Measurements from ENCODE around the gene COL20A1. TPM values are rescaled to one million over a fixed set of nuclear protein-coding genes. Genes with fewer than 3 reads are reported as not detected.

Gene COL20A1
- total and polyA plus RNA-seq, 2 of the 13 experiments (the other 11 are each of a cell fraction or from before 2014, with no cell fraction given) = not detected

GRCh38 chr20:63351326-63351700 is 58.3 kb downstream of the COL20A1 start (continued):
- TF ChIP-seq, protein P1, sequence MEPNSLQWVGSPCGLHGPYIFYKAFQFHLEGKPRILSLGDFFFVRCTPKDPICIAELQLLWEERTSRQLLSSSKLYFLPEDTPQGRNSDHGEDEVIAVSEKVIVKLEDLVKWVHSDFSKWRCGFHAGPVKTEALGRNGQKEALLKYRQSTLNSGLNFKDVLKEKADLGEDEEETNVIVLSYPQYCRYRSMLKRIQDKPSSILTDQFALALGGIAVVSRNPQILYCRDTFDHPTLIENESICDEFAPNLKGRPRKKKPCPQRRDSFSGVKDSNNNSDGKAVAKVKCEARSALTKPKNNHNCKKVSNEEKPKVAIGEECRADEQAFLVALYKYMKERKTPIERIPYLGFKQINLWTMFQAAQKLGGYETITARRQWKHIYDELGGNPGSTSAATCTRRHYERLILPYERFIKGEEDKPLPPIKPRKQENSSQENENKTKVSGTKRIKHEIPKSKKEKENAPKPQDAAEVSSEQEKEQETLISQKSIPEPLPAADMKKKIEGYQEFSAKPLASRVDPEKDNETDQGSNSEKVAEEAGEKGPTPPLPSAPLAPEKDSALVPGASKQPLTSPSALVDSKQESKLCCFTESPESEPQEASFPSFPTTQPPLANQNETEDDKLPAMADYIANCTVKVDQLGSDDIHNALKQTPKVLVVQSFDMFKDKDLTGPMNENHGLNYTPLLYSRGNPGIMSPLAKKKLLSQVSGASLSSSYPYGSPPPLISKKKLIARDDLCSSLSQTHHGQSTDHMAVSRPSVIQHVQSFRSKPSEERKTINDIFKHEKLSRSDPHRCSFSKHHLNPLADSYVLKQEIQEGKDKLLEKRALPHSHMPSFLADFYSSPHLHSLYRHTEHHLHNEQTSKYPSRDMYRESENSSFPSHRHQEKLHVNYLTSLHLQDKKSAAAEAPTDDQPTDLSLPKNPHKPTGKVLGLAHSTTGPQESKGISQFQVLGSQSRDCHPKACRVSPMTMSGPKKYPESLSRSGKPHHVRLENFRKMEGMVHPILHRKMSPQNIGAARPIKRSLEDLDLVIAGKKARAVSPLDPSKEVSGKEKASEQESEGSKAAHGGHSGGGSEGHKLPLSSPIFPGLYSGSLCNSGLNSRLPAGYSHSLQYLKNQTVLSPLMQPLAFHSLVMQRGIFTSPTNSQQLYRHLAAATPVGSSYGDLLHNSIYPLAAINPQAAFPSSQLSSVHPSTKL (CRISPR knock-in tag; IDR thresholded peaks at IDR 0.05) = no peak
- no peak for TF ChIP-seq ATF1 (CRISPR knock-in tag; IDR thresholded peaks at IDR 0.05)
- TF ChIP-seq NPAS2 (CRISPR knock-in tag; IDR thresholded peaks at IDR 0.05; ENCODE audit: borderline replicate concordance) = no peak
- no peak for TF ChIP-seq ZNF329 (CRISPR knock-in tag; IDR thresholded peaks at IDR 0.05; ENCODE audit: low read depth)
- TF ChIP-seq ZNF7 (CRISPR knock-in tag; IDR thresholded peaks at IDR 0.05) = no peak
- TF ChIP-seq TSC22D2 (CRISPR knock-in tag; IDR thresholded peaks at IDR 0.05; ENCODE audit: borderline replicate concordance) = no peak
- no peak for TF ChIP-seq NR3C1 (CRISPR knock-in tag; IDR thresholded peaks at IDR 0.05)
- no peak for TF ChIP-seq HMG20A (CRISPR knock-in tag; IDR thresholded peaks at IDR 0.05; ENCODE audit: borderline replicate concordance)
- no peak for TF ChIP-seq GATAD2A (CRISPR knock-in tag; IDR thresholded peaks at IDR 0.05)

DNA sequence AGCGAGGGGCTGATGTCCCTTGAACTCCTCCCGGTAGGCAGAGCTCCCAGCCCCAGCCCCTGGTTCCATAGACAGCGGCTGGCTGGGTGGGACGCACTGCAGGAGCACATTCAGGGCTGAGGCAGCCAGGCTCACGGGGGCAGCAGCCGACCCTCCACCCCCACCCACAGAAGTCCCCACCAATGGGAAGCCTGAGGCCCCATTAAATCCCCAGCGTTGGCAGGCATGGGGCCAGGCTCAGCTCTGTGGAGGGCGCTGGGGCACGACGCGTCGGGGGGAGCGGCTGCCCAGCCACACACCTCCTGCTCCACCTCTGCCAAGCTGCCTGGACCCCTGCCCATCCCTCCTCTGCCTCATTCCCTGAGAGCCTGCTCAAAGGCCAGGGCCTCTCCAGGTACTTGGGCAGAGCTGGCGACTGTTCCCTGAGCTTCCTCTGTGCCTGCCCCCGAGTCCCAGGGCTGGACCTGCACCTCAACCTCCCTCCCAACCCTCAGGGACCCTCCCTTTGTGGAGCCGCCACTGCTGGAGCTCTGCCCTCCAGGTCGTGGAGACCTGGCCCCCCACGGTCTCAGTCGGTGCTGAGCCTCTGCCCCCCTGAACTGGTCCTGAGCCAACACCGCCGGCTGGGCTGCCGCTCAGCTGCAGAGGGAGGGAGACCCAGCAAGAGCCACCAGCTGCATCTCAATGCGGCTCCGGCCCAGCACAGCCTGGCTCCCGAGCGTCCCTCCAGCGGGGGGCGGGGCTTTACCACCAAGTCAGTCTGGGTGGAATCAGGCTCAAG is 59.0 kb downstream of the COL20A1 start:
- Histone ChIP-seq H3K79me2 (ENCODE audit: insufficient read depth, low read length) (no peaks in the 10 kb centered on the region), H3K27ac (ENCODE audit: extremely low read length, insufficient read depth, low read length) (no peak overlapping the region), H3K27me3 (ENCODE audit: control insufficient read depth in 1 of 2, insufficient read depth in 2 of 2, low read length in 2 of 2) (peaks cover 7 to 14% of the 10 kb centered on the region in 2 experiments; a peak in 3 of 5 replicates), H3K4me1 (ENCODE audit: insufficient read depth, low read length) (no peaks in the 10 kb centered on the region), H3K36me3 (replicated peaks in 1 of 2; ENCODE audit: control insufficient read depth in 1 of 2, insufficient read depth in 2 of 2, low read length in 2 of 2) (no peaks in the 10 kb centered on the region), H3K9me3 (ENCODE audit: low read length) (no peaks in the 10 kb centered on the region), H3K9ac (ENCODE audit: insufficient read depth, low read depth, low read length) (no peak overlapping the region), H4K20me1 (ENCODE audit: insufficient read depth, low read length) (no peaks in the 10 kb centered on the region; the same call in 1 of the 2 replicates), H3K4me3 (replicated peaks in 1 of 3; ENCODE audit: insufficient read depth in 1 of 3, low read depth in 2 of 3, low read length in 3 of 3) (no peak overlapping the region), H2AFZ (ENCODE audit: low read length) (no peak overlapping the region), H3K4me2 (ENCODE audit: low read depth, low read length) (no peak overlapping the region)
- WGBS (ENCODE audit: low lambda C conversion rate) = 34% methylated on average over 19 of the region's 28 CpGs
- ATAC-seq (peak; percentile 6; the same call in 2 of the 3 replicates), FAIRE-seq (no peak), DNase-seq (ENCODE audit: low spot score) (no peak)
- intact Hi-C loops (cut with micrococcal nuclease; ENCODE audit: unreplicated experiment) = no loop called here
- no TSS peak for BruUV-seq (replicated peaks)
- in situ Hi-C loops (cut with HindIII; ENCODE audit: extremely low pct_ligation_motif_present, low pct_unique_long_range_greater_than_20kb) = no loop called here
- CTCF ChIA-PET (ENCODE audit: low intra/inter-chr PET ratio, low total read pairs) = no interaction called here
- POLR2A ChIA-PET = no interaction called here
- TF ChIP-seq, protein P2, sequence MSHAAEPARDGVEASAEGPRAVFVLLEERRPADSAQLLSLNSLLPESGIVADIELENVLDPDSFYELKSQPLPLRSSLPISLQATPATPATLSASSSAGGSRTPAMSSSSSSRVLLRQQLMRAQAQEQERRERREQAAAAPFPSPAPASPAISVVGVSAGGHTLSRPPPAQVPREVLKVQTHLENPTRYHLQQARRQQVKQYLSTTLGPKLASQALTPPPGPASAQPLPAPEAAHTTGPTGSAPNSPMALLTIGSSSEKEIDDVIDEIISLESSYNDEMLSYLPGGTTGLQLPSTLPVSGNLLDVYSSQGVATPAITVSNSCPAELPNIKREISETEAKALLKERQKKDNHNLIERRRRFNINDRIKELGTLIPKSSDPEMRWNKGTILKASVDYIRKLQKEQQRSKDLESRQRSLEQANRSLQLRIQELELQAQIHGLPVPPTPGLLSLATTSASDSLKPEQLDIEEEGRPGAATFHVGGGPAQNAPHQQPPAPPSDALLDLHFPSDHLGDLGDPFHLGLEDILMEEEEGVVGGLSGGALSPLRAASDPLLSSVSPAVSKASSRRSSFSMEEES (CRISPR knock-in tag; IDR thresholded peaks at IDR 0.05) = no peak
- TF ChIP-seq IKZF1 (IDR thresholded peaks at IDR 0.05) (no peak), FOXC1 (CRISPR knock-in tag; IDR thresholded peaks at IDR 0.05; ENCODE audit: borderline replicate concordance) (no peak), ZSCAN22 (CRISPR knock-in tag; IDR thresholded peaks at IDR 0.05) (no peak), HNRNPL (IDR thresholded peaks at IDR 0.05; ENCODE audit: low read depth, low read length) (no peak)
- TF ChIP-seq, protein P3, sequence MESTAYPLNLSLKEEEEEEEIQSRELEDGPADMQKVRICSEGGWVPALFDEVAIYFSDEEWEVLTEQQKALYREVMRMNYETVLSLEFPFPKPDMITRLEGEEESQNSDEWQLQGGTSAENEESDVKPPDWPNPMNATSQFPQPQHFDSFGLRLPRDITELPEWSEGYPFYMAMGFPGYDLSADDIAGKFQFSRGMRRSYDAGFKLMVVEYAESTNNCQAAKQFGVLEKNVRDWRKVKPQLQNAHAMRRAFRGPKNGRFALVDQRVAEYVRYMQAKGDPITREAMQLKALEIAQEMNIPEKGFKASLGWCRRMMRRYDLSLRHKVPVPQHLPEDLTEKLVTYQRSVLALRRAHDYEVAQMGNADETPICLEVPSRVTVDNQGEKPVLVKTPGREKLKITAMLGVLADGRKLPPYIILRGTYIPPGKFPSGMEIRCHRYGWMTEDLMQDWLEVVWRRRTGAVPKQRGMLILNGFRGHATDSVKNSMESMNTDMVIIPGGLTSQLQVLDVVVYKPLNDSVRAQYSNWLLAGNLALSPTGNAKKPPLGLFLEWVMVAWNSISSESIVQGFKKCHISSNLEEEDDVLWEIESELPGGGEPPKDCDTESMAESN (CRISPR knock-in tag; conservative IDR thresholded peaks at IDR 0.05) = no peak
